ENCODE data around the gene P3H1.

The P3H1 gene

DNA sequence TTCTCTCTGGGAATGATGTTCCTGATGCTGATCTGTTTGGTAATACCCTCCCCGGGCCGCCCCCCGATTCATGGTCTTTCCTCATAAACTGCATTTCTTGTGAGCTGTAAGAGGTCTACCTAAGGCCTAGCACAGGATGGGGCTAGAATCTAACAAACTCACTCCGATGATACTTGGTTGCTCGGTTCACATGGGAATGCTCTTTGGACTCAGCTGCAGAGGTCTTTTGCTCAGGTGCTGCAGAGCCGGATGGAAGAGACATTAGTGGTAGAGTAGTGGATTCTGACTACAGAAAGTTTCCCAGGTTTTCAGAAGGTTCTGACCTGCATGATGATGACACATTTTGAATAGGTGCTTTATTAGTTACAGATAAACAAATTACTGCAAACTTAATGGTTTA lies 9.7 kb upstream of the P3H1 start:
- Histone ChIP-seq H3K4me1 (no peaks in the 10 kb centered on the region), H3K36me3 (0 out of 2 replicates have a peak, but pooled peaks cover 3% of the 10 kb centered on the region), H3K4me3 (ENCODE audit: low read depth, low read length) (no peak overlapping the region), H3K9me3 (no peaks in the 10 kb centered on the region), H3K27me3 (no peaks in the 10 kb centered on the region)
- TF ChIP-seq, protein P1, sequence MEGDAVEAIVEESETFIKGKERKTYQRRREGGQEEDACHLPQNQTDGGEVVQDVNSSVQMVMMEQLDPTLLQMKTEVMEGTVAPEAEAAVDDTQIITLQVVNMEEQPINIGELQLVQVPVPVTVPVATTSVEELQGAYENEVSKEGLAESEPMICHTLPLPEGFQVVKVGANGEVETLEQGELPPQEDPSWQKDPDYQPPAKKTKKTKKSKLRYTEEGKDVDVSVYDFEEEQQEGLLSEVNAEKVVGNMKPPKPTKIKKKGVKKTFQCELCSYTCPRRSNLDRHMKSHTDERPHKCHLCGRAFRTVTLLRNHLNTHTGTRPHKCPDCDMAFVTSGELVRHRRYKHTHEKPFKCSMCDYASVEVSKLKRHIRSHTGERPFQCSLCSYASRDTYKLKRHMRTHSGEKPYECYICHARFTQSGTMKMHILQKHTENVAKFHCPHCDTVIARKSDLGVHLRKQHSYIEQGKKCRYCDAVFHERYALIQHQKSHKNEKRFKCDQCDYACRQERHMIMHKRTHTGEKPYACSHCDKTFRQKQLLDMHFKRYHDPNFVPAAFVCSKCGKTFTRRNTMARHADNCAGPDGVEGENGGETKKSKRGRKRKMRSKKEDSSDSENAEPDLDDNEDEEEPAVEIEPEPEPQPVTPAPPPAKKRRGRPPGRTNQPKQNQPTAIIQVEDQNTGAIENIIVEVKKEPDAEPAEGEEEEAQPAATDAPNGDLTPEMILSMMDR (IDR thresholded peaks at IDR 0.05; ENCODE audit: low read depth, low read length): no peak
- DNase-seq: no peak

DNA sequence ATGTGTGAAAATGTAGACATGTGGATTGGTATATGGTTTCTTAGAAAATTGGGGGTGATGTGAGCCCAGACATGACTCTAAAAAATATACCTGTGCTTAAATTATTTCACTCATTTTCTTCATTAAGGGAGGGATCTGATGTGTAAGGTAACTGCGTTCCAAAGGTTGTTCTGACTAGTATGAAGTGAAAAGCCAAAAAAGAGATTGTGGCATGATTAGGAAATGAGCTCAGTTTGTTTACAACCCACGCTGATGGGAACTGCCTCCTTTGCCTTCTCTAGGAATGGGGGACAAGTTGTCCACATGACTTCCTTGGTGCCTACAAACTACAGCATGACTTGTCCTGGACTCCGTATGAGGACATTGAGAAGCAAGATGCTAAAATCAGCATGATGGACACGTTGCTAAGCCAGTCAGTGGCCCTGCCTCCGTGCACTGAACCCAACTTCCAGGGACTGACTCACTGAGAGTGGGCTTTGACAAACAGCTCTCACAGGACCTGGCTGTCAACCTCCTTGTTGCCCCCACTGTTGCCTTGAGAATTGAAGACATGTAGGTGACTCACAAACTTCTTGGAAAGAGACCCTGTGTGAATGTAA lies 8.2 kb upstream of the P3H1 start:
- Histone ChIP-seq H3K4me3 (ENCODE audit: low read depth, low read length) (no peak overlapping the region), H3K27me3 (no peaks in the 10 kb centered on the region), H3K4me1 (no peaks in the 10 kb centered on the region), H3K36me3 (0 out of 2 replicates have a peak, but pooled peaks cover 3% of the 10 kb centered on the region), H3K9me3 (no peaks in the 10 kb centered on the region)
- DNase-seq: no peak
- TF ChIP-seq, protein P1 (IDR thresholded peaks at IDR 0.05; ENCODE audit: low read depth, low read length): no peak

DNA sequence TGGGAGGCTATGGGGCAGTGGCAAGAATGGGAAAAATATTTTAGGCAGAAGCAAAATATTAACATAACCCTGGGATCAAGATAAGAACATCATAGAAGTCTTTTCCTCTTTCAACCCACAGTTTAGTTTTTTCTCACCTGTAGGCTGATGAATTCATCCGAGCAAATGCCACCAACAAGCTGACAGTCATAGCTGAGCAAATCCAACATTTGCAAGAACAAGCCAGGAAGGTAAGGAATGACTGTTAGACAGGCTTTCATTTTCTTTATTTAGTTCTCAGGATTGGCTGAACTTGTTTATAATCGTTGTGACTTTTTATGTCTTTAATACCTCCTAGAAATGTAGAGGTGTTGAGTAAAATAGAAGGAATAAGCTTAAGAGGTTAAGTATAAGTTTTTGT lies 6.6 kb upstream of the P3H1 start:
- H3K9me3 ChIP-seq: no peaks in the 10 kb centered on the region
- no peaks in the 10 kb centered on the region for H3K27me3 ChIP-seq
- no peak for DNase-seq
- TF ChIP-seq, protein P1 (IDR thresholded peaks at IDR 0.05; ENCODE audit: low read depth, low read length): no peak
- no peaks in the 10 kb centered on the region for H3K4me1 ChIP-seq
- no peak overlapping the region for H3K4me3 ChIP-seq (ENCODE audit: low read depth, low read length)
- 0 out of 2 replicates have a peak, but pooled peaks cover 3% of the 10 kb centered on the region for H3K36me3 ChIP-seq

DNA sequence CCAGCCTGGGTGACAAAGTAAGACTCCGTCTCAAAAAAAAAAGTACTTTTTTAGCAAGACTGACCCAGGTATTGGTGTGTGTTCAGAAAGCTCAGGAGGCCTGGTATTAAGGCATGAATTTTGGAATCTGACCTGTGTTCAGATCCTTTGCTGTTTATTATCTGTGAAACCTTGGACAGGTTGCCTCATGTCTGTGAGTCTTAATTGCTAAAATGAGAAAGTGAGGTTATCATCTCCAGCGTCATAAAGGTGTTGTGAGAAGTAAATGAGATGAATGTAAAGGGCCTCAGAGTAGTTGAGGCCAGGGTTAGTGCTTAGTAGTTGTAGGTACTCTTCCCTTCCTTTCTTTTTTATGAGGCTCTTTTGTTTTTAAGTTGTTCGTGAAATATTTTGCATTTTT lies 3.0 kb upstream of the P3H1 start:
- no peaks in the 10 kb centered on the region for H3K9me3 ChIP-seq
- H3K27me3 ChIP-seq: no peaks in the 10 kb centered on the region
- H3K36me3 ChIP-seq: no peaks in the 10 kb centered on the region
- no peaks in the 10 kb centered on the region for H3K4me1 ChIP-seq
- DNase-seq: no peak
- H3K4me3 ChIP-seq (ENCODE audit: low read depth, low read length): no peak overlapping the region
- TF ChIP-seq, protein P1 (IDR thresholded peaks at IDR 0.05; ENCODE audit: low read depth, low read length): no peak

DNA sequence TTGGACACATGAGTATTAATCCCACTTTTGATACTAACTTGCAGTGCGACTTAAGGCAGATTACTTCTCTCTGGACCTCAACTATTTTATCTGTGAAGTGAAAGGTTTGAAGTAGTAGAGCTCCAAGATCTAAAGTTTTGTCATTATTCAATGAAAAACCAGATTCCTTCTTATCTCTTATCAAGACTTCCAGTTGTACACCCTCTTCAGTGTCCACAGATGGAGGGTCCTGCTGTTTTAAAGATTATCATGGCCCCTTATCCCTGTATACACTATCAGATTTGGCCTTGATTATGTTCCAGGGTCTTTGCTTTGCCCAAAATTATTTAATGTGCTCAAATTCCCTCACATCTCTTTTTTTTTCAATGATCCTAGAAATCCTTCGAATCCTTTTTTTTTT lies 1.3 kb upstream of the P3H1 start:
- no peaks in the 10 kb centered on the region for H3K9me3 ChIP-seq
- TF ChIP-seq, protein P1 (IDR thresholded peaks at IDR 0.05; ENCODE audit: low read depth, low read length): no peak
- H3K36me3 ChIP-seq: no peaks in the 10 kb centered on the region
- peak overlapping the region; percentile 83 for H3K4me3 ChIP-seq (ENCODE audit: low read depth, low read length)
- H3K4me1 ChIP-seq: no peaks in the 10 kb centered on the region
- no peak for DNase-seq
- H3K27me3 ChIP-seq: no peaks in the 10 kb centered on the region

DNA sequence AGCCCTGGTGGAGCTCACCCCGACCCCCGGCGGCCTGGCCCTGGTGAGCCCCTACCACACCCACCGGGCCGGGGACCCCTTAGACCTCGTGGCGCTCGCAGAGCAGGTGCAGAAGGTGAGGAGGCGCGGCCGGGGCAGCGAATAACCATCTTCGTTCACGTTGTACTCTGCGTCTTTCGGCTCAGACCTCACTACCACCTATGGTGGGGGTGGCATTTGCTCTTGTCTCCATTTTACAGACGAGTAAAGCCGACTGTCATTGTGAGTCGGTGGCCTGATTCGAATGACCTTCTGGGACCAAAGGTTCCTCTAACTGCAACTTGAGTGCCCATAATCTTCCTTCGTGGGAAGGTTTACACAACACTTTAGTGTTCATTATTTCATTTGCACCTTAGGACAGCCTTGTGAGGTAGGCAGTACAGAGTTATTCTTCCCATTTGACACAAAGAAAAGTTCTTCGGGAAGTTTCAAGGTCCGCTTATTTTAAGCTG lies 727 bp upstream of the P3H1 start:
- TF ChIP-seq, protein P1 (IDR thresholded peaks at IDR 0.05; ENCODE audit: low read depth, low read length): no peak
- Histone ChIP-seq H3K27me3 (no peaks in the 10 kb centered on the region), H3K4me3 (ENCODE audit: low read depth, low read length) (peak overlapping the region; percentile 83), H3K4me1 (no peaks in the 10 kb centered on the region), H3K36me3 (no peaks in the 10 kb centered on the region), H3K9me3 (no peaks in the 10 kb centered on the region)
- no peak for DNase-seq
